PC-3 (cell line): ENCODE results near the gene TMEM119. TPM values are rescaled to one million over a fixed set of nuclear protein-coding genes. Genes with fewer than 3 reads are reported as not detected.

Source experiments
- ATAC-seq: fragments of 200-7000 bp; cut with Tn5 transposase; 2 replicates; pipeline ENCODE4 v1.9.1; 2020; ENCODE audit warnings: mild to moderate bottlenecking, moderate library complexity
- BruUV-seq: library from RNA; stranded (reverse); fragments of 400-500 nt; replicated peaks from 2 replicates; lab custom pipeline; 2021; lab: Mats Ljungman, UMichigan
- CTCF ChIA-PET: fragments of 300-600 bp; sonication (Branson Sonifier 250); formaldehyde crosslinking; loops from one replicate; lab custom pipeline; 2022; ENCODE audit warnings: antibody characterized with exemption; lab: Charles Lee
- POLR2A ChIA-PET: fragments of 300-600 bp; sonication (Branson Sonifier 250); formaldehyde crosslinking; loops from one replicate; lab custom pipeline; 2022; ENCODE audit warnings: antibody characterized with exemption; ENCODE audit not compliant: unreplicated experiment; lab: Charles Lee
- DNase-seq: peaks from one replicate; pipeline ENCODE4 v3.0.0-alpha.2; 2015
- H2AFZ ChIP-seq: fragments of 300-600 bp; sonication (generic); 2 replicates; pipeline ENCODE4 v1.6.0; 2016; ENCODE audit warnings: antibody characterized with exemption, low read length
- H3F3A ChIP-seq: fragments of 300-600 bp; sonication (generic); one replicate; pipeline ENCODE4 v1.6.0; 2017; ENCODE audit warnings: antibody characterized with exemption, low read length, control low read depth, mild to moderate bottlenecking; ENCODE audit not compliant: unreplicated experiment
- H3K27ac ChIP-seq: fragments of 300-600 bp; sonication (generic); 2 replicates; pipeline ENCODE4 v1.5.1; 2016; ENCODE audit warnings: mild to moderate bottlenecking, low read length
- H3K27me3 ChIP-seq: fragments of 300-600 bp; sonication (generic); 2 replicates; pipeline ENCODE4 v1.6.1; 2016; ENCODE audit warnings: low read length, mixed read lengths
- H3K36me3 ChIP-seq: fragments of 300-600 bp; sonication (generic); 2 replicates; pipeline ENCODE4 v1.6.1; 2016; ENCODE audit warnings: low read depth, mixed run types, low read length, mixed read lengths
- H3K4me1 ChIP-seq: fragments of 300-600 bp; sonication (generic); 2 replicates; pipeline ENCODE4 v1.5.1; 2016; ENCODE audit warnings: low read length; ENCODE audit not compliant: insufficient read depth
- H3K4me2 ChIP-seq: fragments of 300-600 bp; sonication (generic); 2 replicates; pipeline ENCODE4 v1.6.0; 2016; ENCODE audit warnings: low read length
- H3K4me3 ChIP-seq: fragments of 300-600 bp; sonication (generic); 2 replicates; pipeline ENCODE4 v1.5.1; 2016; ENCODE audit warnings: mild to moderate bottlenecking, low read length, mixed read lengths
- H3K79me2 ChIP-seq: fragments of 300-600 bp; sonication (generic); 2 replicates; pipeline ENCODE4 v1.6.1; 2017; ENCODE audit warnings: low read length, mixed read lengths
- H3K9ac ChIP-seq: fragments of 300-600 bp; sonication (generic); 2 replicates; pipeline ENCODE4 v1.6.0; 2016; ENCODE audit warnings: mild to moderate bottlenecking, low read length
- H3K9me2 ChIP-seq: fragments of 300-600 bp; sonication (generic); replicated peaks from 2 replicates; pipeline ENCODE4 v1.6.1; 2016; ENCODE audit warnings: mixed run types, low read length, mixed read lengths
- H3K9me3 ChIP-seq: fragments of 300-600 bp; sonication (generic); 2 replicates; pipeline ENCODE4 v1.6.1; 2016; ENCODE audit warnings: low read length, mixed read lengths
- H4K20me1 ChIP-seq: fragments of 300-600 bp; sonication (generic); 2 replicates; pipeline ENCODE4 v1.6.1; 2016; ENCODE audit warnings: low read length, mixed read lengths
- EZH2 ChIP-seq: fragments of 300-600 bp; sonication (generic); IDR thresholded peaks from one replicate; pipeline ENCODE4 v1.6.1; 2017; ENCODE audit warnings: antibody characterized with exemption, mild to moderate bottlenecking, low read length; ENCODE audit not compliant: unreplicated experiment
- EZH2phosphoT487 ChIP-seq: fragments of 300-600 bp; sonication (generic); IDR thresholded peaks from 2 replicates; pipeline ENCODE4 v1.6.1; 2018; ENCODE audit warnings: mild to moderate bottlenecking, antibody characterized with exemption, low read length, borderline replicate concordance
- intact Hi-C: fragments of 100-400 bp; cut with micrococcal nuclease; formaldehyde crosslinking; loops from 2 replicates; pipeline ENCODE4 v1.9.0; 2023
- total RNA-seq: library from RNA; depleted of rRNA; stranded (reverse); fragments of >200 nt; gene quantifications from 2 replicates; pipeline ENCODE4 v1.2.3, GENCODE V29; 2014
- TF ChIP-seq, protein P1 (sequence below): fragments of 300-600 bp; sonication (generic); conservative IDR thresholded peaks from 2 replicates; pipeline ENCODE4 v1.5.1; 2017; ENCODE audit warnings: antibody characterized with exemption, low read depth, mild to moderate bottlenecking, low read length

Gene TMEM119
- total RNA-seq, 1 experiment from 2014 or later, result not detected

DNA sequence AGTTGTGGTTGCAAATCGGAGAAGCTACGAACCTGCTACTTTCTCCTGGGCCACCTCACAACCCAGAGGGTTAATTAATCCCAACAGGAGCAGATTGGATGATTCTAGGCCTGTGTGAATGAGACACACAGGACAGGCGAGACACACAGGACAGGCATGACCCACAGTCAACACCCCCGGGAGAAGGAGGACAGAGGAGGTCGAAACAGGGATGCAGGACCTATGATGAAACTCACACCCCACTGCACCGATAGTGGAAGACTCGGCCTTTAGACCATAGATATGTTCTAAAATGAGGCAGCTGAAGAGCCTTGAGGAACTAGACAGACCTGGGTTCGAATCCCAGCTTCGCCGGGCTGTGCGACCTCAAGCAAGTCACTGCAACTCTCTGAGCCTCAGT is 11.6 kb downstream of the TMEM119 start:
- POLR2A ChIA-PET, result no interaction called here
- Histone ChIP-seq H4K20me1 (no peaks in the 10 kb centered on the region), H3K27ac (no peak overlapping the region), H3K4me2 (no peak overlapping the region), H2AFZ (no peak overlapping the region), H3K36me3 (no peaks in the 10 kb centered on the region), H3K9me3 (no peaks in the 10 kb centered on the region), H3K9ac (no peak overlapping the region), H3K4me3 (no peak overlapping the region), H3K4me1 (no peaks in the 10 kb centered on the region), H3K9me2 (no peaks in the 10 kb centered on the region), H3K27me3 (no peaks in the 10 kb centered on the region), H3K79me2 (no peaks in the 10 kb centered on the region), H3F3A (no peaks in the 10 kb centered on the region)
- TF ChIP-seq EZH2phosphoT487, result no peak
- TF ChIP-seq EZH2, result no peak
- TF ChIP-seq, protein P1, sequence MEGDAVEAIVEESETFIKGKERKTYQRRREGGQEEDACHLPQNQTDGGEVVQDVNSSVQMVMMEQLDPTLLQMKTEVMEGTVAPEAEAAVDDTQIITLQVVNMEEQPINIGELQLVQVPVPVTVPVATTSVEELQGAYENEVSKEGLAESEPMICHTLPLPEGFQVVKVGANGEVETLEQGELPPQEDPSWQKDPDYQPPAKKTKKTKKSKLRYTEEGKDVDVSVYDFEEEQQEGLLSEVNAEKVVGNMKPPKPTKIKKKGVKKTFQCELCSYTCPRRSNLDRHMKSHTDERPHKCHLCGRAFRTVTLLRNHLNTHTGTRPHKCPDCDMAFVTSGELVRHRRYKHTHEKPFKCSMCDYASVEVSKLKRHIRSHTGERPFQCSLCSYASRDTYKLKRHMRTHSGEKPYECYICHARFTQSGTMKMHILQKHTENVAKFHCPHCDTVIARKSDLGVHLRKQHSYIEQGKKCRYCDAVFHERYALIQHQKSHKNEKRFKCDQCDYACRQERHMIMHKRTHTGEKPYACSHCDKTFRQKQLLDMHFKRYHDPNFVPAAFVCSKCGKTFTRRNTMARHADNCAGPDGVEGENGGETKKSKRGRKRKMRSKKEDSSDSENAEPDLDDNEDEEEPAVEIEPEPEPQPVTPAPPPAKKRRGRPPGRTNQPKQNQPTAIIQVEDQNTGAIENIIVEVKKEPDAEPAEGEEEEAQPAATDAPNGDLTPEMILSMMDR, result no peak
- CTCF ChIA-PET, result no interaction called here
- no TSS peak for BruUV-seq
- intact Hi-C loops, result no loop called here
- DNase-seq, result no peak
- no peak for ATAC-seq

DNA sequence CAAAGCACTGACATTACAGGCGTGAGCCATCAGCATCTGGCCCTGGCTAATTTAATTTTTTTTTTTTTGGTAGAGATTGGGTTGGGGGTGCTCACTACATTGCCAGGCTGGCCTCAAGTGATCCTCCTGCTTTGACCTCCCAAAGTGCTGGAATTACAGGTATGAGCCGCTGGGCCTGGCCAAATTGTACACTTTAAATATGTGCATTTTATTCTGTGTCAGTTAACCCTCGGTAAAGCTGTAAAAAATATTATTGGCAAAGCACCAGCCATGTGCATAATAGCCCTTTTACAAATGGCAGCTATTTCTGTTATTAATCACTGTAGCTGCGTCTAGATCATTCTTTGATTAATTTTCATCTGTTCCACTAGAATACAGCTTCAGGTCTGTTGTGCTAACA is 12.0 kb downstream of the TMEM119 start:
- H3K4me1 ChIP-seq, result no peaks in the 10 kb centered on the region
- BruUV-seq, result no TSS peak
- H3K9me3 ChIP-seq, result no peaks in the 10 kb centered on the region
- no peak for DNase-seq
- H3K4me3 ChIP-seq, result no peak overlapping the region
- intact Hi-C loops, result no loop called here
- TF ChIP-seq EZH2, result no peak
- ChIA-PET POLR2A (no interaction called here), CTCF (no interaction called here)
- no peaks in the 10 kb centered on the region for H3K9me2 ChIP-seq
- no peaks in the 10 kb centered on the region for H3F3A ChIP-seq
- H2AFZ ChIP-seq, result no peak overlapping the region
- H3K27me3 ChIP-seq, result no peaks in the 10 kb centered on the region
- ATAC-seq, result no peak
- no peak overlapping the region for H3K27ac ChIP-seq
- no peaks in the 10 kb centered on the region for H4K20me1 ChIP-seq
- H3K9ac ChIP-seq, result no peak overlapping the region
- H3K79me2 ChIP-seq, result no peaks in the 10 kb centered on the region
- H3K36me3 ChIP-seq, result no peaks in the 10 kb centered on the region
- H3K4me2 ChIP-seq, result no peak overlapping the region

DNA sequence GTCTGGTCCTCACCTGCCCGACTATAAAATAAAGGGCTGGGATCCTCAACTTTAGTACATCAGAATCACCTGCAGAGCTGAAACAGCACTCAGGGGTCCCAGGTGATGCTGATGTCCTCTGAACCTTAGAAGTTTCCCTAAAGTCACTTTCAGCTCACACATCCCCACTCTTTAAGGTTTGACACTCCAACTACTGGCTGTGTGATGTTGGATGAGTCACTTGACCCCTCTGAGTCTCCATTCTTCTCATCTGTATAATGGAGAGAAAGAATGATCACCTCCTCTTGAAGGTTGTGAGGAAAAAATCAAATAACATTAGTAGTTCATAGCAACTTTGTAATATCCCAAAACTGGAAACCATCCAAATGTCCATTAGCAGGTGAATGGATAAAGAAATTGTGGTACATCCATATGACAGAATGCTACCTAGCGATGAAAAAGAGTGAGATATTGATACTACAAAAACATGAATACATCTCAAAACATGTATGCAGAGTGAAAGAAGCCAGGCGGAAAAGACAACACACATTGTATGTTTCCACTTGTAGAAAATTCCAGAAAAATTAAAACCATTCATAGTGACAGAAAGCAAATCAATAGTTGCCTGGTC is 13.3 kb downstream of the TMEM119 start:
- no peak for TF ChIP-seq EZH2phosphoT487
- TF ChIP-seq EZH2, result no peak
- TF ChIP-seq, protein P1, result no peak
- H3K9me2 ChIP-seq, result no peaks in the 10 kb centered on the region
- H3K4me1 ChIP-seq, result no peaks in the 10 kb centered on the region
- H3K27me3 ChIP-seq, result no peaks in the 10 kb centered on the region
- intact Hi-C loops, result no loop called here
- no peak overlapping the region for H2AFZ ChIP-seq
- ChIA-PET POLR2A (no interaction called here), CTCF (no interaction called here)
- H3K9ac ChIP-seq, result no peak overlapping the region
- H3K27ac ChIP-seq, result no peak overlapping the region
- H3K9me3 ChIP-seq, result no peaks in the 10 kb centered on the region
- no peak overlapping the region for H3K4me2 ChIP-seq
- no peaks in the 10 kb centered on the region for H3K79me2 ChIP-seq
- H3K4me3 ChIP-seq, result no peak overlapping the region
- H3F3A ChIP-seq, result no peaks in the 10 kb centered on the region
- ATAC-seq, result no peak
- DNase-seq, result no peak
- no peaks in the 10 kb centered on the region for H4K20me1 ChIP-seq
- no peaks in the 10 kb centered on the region for H3K36me3 ChIP-seq
- no TSS peak for BruUV-seq
